ENCODE results near the gene POU2AF3.
"Not testable (repeated sequence)": the region's sequence is repeated elsewhere in the genome, so short reads cannot be mapped to it uniquely, and the experiment has no call there.

Gene POU2AF3, protein sequence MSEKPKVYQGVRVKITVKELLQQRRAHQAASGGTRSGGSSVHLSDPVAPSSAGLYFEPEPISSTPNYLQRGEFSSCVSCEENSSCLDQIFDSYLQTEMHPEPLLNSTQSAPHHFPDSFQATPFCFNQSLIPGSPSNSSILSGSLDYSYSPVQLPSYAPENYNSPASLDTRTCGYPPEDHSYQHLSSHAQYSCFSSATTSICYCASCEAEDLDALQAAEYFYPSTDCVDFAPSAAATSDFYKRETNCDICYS

DNA sequence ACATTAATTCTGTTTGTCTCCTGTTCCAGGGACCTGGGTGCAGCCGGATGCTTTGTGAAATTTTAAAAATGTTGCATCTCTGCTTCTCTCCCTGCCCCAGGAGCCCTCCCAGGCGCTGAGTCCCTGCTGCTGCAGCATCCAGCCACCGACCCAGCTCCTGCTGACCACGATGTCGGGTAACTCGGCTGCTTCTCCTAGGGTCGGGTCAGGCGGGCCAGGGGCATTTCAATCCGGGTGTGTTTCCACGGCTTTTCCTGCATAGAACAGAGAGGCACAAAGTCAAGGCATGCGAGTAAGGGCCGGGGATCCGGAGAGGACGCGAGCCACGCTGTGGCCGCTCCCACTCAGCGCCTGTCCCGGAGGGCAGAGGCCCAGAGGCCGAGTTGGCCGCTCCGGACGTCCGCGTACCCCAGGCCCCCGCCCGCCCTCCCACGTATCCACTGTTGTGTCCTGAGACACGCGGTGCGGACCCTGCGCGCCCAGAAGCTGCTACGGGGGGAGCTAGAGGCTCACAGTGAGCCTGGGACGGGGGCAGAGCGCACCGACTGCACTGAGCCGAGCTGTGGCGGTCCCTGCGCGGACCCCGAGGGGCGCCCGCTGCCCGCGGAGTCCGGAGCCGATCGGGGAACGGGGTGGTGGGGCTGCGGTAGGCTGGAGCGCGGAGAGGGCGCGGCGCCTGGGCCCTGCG is at the start of gene POU2AF3:
Gene POU2AF3, plus strand, starts transcription at position 134 of the 688 bp plus-strand sequence. Its CDS starts 36 bp downstream, at position 170.
- DNase-seq (ENCODE audit: low read depth in 2 of 2), result no peak

DNA sequence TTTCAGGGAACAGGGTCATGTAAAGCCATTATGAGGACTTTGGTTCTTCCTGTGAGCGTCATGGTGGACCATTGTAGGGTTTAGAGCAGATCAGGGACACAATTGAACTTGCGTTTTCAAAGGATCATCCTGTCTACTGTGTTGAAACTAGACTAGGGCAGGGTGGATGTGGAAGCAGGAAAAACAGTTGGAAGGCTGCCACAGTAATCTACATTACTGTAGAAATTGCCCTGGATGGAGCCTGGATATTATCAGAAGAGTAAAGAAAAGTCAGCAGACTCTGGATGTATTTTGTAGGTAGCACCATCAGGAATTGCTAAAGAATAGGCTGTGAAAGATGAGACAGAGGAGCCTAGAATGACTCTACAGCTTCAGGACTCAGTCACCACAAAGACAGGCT is 47.4 kb upstream of the POU2AF3 start:
- no peak for DNase-seq (ENCODE audit: low read depth in 2 of 2)

DNA sequence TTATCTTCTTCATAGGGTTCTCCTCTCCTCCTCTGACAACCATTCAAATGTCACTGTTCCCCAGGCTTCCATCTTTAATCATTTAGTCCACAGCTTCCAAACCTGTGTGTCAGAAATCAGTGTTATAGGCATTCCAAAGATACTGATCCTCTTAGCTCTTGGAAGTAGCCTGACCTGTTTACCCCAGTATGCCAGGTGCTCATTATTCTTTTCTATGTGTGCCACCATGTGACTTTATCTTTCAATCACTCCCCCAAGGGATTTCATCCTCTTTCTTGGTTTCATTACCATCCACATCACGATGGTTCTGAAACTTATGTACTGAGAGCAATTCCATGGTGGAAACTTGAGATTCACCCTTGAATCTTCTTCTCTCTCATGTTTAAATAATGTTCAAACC is 45.2 kb upstream of the POU2AF3 start:
- no peak for DNase-seq (ENCODE audit: low read depth in 2 of 2)

DNA sequence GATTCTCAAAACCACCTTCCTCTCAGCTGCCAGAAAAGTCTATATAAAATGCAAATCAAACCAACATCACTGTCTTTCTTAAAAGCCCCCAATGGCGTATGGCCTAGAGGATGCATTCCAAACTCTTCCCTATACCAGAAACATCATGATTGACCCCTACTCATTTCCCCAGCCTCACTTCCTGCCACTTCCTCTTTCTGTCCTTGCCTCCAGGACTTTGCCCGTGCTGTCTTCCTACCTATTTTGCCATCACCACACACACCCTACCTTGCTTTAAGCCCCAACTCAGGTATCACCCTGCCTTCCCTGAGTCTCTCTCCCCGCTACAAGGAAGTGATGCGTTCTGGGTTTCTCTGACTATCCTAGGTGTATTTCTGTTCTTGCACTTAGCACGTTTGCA is 44.7 kb upstream of the POU2AF3 start:
- DNase-seq (ENCODE audit: low read depth in 2 of 2), result no peak

DNA sequence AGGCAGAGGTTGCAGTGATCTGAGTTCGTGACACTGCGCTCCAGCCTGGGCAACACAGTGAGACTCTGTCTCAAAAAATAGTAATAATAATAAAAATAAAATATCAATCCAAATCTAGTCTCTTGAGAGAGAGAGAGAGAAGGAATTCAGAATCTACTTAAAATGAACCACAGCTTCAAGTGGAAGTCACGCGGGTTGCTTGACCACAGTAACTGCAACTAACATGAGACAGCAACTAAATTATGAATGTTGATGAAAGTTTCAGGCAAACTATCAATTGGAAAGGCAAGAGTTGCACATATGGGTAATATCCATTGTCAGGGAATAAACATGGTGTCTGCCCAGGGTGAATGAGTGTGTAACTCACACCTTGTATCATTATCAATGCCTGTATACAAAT is 40.3 kb upstream of the POU2AF3 start:
- no peak for DNase-seq (ENCODE audit: low read depth in 2 of 2)

DNA sequence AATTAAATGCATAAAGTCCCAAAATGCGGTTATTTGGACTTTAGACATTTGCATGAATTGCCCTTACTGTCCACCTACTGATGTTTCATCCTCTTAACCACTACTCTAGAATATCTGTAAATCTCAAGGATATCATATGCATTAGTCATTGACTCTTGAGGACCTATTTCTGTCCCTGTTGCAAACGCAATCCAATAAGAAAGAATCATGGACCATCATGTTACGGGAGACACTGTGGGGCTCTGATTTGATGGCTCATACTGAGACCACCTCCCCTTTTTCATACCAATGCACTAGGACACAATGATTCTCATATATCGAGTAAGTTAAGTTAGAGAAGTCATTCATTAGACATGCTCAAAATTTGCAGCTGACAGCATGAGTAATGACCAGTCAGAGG is 38.5 kb upstream of the POU2AF3 start:
- DNase-seq (ENCODE audit: low read depth in 2 of 2), result no peak

DNA sequence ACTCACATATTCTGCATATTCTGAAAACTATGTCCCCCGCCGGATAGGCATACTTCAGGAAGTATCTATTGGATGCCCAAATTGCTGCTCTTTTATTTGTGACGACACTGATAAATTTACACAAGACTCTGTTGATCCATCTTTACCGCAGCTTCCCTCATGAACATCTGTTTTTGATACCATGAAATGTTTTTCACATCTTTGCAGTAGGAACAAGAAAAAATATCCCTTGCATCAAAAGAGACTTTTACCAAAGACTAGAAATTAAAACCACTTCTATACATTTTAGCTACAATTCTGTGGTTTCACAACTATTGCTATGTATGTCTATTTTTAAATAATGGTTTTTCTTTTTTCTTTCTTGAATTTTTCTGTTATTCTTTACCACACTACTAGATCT is 37.5 kb upstream of the POU2AF3 start:
- DNase-seq (ENCODE audit: low read depth in 2 of 2), result no peak

DNA sequence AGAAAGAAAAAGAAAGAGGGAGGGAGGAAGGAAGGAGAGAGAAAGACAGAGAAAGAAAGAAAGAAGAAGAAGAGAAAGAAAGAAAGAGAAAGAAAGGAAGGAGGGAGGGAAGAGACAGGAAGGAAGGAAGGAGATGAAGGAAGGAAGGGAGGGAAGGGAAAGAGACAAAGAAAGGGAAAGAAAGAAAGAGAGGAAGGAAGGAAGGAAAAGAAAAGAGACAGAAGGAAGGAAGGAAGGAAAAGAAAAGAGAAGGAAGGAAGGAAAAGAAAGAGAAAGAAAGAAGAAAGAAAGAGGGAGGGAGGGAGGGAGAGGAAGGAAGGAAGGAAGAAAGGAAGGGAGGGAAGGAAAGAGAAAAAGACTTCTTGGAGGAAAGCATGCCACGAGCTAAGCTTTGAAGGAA is 33.7 kb upstream of the POU2AF3 start:
- DNase-seq (ENCODE audit: low read depth in 2 of 2), result no peak

DNA sequence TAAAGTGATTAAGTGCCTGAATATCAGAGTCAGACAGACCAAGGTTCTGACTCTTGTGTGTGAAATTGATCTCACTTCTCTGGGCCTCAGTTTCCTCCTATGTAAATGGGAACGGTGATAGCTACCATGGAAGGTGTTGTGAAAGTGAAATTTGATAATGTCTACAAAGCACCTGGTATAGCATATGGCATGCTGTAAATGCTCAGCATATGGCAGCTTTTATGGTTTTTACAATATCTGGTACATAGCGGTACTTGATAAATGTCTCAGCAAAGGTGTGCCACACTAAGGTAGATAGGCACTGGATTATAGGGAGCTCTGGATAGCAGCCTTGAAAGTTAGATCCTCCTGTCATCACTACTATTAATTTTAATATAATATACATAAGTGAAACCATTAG is 32.9 kb upstream of the POU2AF3 start:
- DNase-seq (ENCODE audit: low read depth in 2 of 2), result no peak

DNA sequence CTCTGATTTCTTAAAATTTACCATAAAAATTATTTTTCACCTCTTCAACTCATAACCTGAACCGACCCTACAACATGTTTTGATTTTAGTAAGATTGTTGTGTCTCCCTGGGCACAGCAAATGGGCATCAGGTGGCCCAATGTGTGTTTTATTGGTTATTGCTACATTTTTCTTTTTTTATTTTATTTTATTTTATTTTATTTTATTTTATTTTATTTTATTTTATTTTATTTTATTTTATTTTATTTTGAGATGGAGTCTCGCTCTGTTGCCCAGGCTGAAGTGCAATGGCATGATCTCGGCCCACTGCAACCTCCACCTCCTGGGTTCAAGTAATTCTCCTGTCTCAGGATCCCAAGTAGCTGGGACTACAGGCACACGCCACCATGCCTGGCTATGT is 30.0 kb upstream of the POU2AF3 start:
- not testable (repeated sequence) for DNase-seq (ENCODE audit: low read depth in 2 of 2)

DNA sequence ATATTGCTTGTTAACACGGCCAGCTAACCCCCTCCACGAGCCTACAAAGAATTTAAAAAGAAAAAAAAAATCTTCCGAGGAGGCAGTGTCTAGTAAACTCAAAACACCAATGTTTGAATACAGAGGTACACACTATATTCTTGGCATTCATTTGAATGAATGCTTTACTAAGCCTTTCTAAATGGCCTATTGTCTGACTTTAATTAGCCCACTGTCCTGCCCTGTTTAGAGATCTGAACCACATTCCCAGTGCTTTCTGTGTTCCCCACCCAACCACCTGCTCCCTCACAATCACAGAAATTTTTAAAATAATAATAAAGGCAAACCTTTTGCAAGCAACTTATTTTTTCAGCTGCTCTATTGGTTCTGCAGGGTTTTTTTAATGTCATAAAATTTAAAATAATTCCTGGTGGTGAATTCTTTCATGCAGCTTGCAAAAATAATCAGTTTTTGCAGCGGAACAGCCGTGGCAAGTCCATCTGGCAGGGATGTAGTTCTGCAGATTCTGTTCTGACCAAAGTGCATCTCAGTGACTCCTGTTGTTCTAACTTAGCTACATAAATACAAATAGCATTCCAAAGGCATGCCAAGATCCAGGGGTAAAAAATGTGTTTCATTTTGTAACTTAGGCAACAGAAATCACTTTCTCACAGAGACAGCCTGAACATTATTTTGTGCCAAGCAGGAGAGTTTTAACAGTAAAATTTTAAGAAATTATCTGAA is 29.0 kb upstream of the POU2AF3 start:
- no peak for DNase-seq (ENCODE audit: low read depth in 2 of 2)

DNA sequence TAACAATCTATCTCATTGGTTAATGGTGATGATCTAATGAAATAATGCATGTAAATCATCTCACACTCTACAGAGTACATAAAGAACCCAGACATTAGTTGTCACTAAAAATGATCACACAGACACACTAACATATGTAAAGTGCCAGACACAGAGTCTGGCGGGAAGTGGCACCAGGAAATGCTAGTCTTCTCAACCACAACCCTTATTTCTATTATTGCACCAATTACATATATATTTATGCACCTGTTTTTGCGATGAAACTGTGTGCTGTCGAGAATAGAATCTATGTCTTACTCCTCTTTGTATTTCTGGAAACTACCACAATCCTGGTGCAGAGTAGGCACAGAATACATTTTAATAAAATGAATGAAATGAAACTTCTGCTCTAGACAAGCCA is 25.9 kb upstream of the POU2AF3 start:
- DNase-seq (ENCODE audit: low read depth in 2 of 2), result no peak

DNA sequence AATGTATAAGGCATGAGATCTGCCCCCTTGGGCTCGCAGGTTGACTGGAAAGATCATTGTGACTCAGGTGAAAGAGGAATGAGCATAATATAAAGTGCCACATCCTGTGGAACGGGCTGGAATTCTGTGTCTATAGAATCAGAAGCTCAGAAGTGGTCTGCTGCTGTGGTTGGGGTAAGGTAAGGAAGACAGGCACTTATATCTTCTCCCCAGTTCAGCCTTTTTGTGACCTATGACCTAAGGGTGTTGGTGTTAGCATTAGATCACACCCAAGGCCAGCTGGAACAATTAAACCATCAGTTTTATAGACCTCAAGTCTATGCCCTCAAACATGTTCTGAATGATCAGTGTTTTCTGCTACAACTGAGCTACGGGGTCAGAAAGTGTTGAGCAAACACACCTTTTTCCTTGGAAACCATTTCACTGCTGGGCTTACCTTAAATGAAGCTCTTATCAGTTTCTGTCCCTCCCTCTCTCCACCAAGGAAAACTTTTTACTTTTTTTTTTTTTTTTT is 15.7 kb upstream of the POU2AF3 start:
- no peak for DNase-seq (ENCODE audit: low read depth in 2 of 2)

DNA sequence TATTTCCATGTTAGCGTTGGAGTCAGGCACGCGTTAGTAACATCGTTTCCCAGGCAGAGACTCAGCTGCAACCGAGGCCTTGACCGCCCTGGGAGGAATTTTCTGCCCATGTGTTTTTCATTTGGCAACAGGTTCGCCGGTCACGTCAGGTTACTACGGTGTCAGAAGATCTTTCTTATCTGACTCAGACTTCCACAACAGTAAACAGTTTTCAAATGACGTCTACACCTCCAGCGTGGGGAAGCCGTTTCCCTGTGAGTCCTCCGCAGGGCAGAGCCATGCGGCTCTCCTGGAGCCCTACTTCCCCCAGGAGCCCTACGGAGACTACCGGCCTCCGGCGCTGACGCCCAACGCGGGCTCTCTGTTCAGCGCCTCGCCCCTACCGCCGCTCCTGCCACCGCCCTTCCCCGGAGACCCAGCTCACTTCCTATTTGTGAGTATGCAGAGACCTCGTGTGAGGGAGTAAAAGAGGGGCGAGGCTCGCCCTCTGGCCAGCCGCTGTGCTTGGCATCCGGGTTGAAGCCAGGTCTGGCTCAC is 14.3 kb upstream of the POU2AF3 start:
- DNase-seq (ENCODE audit: low read depth in 2 of 2), result no peak

DNA sequence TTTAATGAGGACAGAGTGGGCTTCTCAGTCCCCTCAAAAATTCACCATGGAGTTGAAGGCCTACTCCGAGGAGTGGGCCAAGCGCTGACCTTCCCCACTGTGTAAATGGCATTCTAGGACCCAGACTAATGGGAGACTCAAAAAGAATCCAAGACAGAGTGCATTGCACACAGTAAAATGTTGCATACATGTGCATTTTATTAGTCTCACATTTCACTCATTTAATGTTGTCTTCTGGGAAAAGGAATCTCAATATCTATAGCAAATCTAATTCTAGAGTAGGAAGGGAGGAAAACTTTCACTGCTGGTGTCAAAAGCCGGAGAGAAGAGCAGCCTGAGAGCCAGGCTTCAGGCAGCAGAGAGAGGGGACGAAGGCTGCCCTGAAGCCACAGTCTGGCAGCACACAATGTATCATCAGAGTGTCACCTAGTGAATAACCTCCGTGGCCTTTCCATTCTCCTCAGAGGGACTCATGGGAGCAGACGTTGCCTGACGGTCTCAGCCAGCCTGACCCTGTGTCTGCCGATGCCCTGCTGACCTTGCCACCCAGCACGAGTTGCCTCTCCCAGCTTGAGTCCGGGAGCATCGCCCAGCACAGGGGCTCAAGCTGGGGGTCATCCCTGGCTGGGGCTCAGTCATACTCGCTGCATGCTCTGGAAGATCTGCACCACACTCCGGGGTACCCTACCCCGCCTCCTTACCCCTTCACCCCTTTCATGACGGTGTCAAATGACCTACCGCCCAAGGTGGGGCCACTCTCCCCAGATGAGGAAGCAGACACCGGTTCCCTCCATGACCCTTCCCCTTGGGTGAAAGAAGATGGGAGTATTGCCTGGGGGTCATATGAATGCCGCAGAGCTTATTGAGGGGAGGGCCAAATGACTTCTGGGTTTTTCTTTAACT is 12.9 kb upstream of the POU2AF3 start:
- DNase-seq (ENCODE audit: low read depth in 2 of 2), result no peak

DNA sequence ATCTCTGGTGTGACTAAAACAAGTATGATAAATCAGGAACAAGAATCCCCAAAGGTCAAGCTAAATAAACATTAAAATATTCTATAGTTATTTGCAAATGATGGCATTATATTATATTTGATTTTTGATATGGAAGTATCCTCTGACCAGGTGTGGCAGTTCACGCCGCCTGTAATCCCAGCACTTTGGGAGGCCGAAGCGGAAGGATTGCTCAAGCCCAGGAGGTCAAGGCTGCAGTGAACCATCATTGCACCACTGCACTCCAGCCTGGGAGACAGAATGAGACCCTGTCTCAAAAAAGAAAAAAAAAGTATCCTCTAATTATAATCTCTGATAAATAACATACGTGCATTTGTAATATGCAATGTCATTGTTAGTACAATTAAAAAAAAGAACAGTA is 6.6 kb upstream of the POU2AF3 start:
- no peak for DNase-seq (ENCODE audit: low read depth in 2 of 2)

DNA sequence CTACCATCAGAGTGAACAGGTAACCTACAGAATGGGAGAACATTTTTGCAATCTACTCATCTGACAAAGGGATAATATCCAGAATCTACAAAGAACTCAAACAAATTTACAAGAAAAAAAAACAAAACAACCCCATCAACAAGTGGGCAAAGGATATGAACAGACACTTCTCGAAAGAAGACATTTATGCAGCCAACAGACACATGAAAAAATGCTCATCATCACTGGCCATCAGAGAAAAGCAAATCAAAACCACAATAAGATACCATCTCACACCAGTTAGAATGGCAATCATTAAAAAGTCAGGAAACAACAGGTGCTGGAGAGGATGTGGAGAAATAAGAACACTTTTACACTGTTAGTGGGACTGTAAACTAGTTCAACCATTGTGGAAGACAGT is 5.9 kb upstream of the POU2AF3 start:
- DNase-seq (ENCODE audit: low read depth in 2 of 2), result not testable (repeated sequence)

DNA sequence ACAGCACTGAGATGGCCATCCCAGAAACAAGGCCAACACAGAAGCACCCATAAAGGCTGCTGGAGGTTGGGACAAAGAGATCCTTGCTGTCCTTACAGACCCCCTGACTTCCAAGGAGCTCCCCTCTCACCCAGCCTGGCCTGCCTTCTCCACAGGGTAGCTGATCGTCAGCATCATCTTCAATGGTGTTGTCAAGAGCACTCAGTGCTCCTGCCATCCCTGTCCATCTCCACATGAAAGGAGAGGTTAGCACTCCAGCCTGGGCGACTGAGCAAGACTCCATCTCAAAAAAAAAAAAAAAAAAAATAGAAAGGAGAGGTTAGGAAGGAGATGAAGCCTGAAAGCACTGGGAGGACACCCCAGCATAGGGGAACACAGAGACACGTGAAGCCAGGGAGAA is 2.1 kb upstream of the POU2AF3 start:
- no peak for DNase-seq (ENCODE audit: low read depth in 2 of 2)

DNA sequence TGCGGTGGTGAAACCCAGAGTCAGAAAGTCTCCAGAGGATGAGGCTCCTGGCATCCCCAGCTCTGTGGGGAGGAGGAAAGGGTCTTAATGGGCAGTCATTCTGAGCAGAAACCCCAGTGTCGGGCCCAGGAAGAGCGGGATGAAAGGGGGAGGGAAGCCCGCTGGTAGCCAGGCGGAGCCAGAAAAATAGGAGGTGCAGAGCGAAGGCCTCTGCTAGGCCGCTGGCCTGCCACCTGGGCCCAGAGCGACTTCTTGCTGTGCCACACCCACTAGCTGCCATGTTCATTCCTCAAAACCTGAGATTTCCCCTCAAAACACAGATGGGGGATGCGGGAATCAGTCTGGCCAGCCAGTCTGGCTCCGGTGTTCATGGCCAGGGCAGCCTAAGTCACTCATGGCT is 650 bp upstream of the POU2AF3 start:
- DNase-seq (ENCODE audit: low read depth in 2 of 2), result no peak

DNA sequence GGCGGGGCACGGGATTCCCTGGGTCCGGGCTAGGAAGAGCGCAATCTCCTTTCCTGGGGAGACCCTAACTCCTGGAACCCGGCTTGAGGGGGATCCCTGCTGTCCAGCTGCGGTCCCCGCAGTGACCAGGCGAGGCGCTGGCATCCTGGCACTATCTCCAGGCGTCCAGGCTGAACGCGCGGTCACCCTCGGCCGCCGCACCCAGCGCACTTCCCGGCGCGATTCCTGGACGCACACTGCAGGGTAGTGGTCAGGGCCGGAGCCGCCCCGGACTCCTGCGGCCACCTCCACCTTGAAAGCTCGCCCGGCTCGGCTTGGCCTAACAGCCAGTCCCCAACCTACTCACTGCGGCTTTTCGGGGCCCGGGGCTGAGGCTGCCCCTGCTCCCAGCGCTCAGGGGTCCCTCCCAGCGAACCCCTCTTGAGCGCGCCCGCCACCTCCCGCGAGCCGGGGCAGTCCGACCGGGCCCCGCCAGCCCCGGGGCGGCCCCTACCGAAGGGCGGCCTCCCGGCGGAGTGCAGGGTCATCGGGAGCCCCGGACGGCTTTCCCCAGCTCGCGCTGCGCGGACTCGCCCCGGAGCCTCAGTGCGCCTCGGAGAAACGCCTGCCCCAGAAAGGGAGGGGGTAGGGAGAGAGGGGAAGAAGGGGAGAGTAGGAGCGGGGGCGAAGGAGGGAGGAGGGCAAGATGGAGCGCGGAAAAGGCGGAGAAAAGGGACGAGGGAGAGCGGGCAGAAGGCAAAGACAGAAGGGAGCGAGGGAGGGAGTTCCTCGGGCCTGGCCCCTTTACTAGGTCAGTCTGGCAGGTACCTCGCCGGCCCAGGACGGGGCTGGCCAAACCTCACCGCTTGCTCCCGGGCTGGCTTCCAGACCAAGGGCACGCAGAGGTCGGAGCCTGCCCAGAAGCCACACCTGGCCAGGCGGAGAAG is 1.0 kb downstream of the POU2AF3 start:
- no peak for DNase-seq (ENCODE audit: low read depth in 2 of 2)
